NCI-H1092 (cell line): ENCODE data around the gene ERC1.

Experiments used
- DNase-seq: peaks from one replicate; lab custom pipeline; 2025; lab: John Stamatoyannopoulos, UW

Gene ERC1

GRCh38 chr12:1401891-1402290 lies 410.9 kb downstream of the ERC1 start:
- no peak for DNase-seq

- no peak for DNase-seq
Measured at GRCh38 chr12:1403417-1403816, 412.4 kb downstream of the ERC1 start.

- DNase-seq, result no peak
Measured at GRCh38 chr12:1405619-1406018, 414.6 kb downstream of the ERC1 start.

DNA sequence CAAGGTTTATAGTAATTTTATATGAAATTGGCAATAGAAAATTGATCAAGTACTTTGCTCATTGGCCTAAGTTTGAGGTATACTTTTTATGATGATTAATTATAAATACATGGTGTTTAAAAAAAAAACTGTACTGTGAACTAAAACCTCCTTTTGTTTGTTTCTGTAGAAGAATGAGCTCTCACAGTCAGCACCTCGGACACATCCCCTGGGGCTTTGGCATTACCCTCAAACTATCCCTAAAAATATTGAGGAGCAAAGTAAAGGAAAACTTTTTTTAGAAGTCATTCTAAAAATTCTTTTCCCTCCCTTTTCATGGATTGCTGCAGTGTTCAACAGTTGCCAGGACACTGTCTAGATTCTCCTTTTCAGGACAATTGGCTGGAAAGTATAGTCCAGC lies 419.8 kb downstream of the ERC1 start:
- DNase-seq, result no peak

DNA sequence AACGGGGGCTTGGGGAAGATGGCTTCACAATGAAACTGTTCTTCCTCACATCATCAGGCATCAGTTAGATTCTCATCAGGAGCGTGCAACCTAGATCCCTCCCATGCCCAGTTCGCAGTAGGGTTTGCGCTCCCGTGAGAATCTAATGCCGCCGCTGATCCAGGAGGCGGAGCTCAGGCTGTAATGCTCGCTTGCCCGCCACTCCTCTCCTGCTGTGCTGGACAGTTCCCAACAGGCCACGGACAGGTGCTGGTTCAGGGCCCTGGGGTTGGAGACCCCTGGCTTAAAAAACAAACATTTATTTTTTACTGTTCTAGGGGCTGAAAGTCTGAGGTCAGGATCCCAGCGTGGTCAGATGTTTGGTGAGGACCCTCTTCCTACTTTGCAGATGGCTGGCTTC lies 422.9 kb downstream of the ERC1 start:
- no peak for DNase-seq

DNA sequence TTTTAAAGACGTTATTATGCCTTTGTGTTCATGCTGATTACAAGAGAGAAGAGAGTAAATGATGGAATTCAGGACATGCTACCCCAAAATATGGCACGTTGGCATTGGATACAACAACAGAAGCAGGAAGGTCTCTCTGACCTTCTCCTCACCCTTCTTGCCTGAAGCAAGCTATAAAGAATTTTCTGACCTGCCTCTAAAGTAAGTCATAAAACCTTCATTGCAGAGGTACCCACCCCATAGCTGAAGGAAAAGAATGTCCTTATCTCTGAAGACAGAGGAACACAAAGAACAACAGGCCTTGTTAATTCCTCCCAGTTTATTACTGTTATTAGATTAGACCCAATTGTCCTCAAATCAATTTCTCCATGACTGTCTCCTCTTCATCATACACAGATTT lies 427.1 kb downstream of the ERC1 start:
- DNase-seq, result no peak

- DNase-seq, result no peak
Measured at GRCh38 chr12:1419849-1420371, 428.9 kb downstream of the ERC1 start.

GRCh38 chr12:1421091-1421846 lies 430.2 kb downstream of the ERC1 start:
- DNase-seq, result no peak

- DNase-seq, result no peak
Measured at GRCh38 chr12:1422604-1423315, 431.7 kb downstream of the ERC1 start.

- DNase-seq, result no peak
Measured at GRCh38 chr12:1424674-1425395, 433.8 kb downstream of the ERC1 start.

DNA sequence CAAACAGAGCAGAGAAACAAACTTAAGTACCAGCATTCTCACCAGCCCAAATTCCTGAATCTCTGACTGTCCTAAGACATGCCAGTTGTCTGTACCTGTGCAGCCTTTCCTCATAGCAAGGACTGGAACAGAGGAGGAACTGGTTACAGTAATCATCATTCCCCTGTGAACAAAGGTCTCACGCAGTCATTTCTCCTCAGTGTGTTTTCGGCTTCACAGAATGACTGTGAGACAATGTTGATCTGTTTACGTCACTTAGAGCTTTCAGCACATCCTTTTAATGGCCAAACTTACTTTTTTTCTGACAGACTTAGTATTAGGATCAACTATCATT lies 434.3 kb downstream of the ERC1 start:
- no peak for DNase-seq

DNA sequence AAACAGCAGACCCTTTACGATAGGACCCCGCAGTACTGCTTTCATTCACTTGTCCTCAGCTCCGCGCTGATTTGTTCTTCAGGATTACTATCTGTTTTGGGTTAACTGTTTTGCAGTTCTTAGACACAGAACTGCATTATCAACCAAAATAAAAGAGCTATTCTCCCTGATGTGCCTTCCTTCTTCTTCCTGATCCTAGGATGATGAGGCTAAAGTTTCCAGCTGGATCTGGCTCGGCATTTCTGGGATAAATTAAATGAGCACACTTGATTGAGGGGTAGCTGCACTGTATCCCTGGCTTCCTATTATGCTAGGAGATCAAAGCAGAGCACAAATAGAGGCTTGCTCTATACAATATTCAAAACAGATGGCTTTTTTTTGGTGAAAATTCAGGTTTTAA lies 437.6 kb downstream of the ERC1 start:
- no peak for DNase-seq

DNA sequence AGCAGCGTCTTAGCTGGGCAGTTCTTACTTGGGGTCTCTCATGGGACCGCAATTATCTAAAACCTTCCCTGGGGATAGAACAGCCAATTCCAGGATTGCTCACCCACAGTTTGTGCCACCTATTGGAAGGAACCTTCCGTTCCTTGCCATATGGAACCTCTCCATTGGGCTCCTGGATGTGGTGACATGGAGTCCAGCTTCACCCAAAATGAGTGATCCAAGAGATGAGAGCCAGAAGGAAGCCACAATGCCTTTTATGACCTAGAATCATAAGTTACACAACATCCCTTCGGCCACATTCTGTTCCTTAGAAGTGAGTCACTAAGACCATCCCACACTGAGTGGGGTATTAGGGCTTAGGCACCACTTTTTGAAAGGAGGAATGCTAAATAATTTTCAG lies 439.0 kb downstream of the ERC1 start:
- DNase-seq, result no peak

GRCh38 chr12:1434296-1434955 lies 443.4 kb downstream of the ERC1 start:
- no peak for DNase-seq

DNA sequence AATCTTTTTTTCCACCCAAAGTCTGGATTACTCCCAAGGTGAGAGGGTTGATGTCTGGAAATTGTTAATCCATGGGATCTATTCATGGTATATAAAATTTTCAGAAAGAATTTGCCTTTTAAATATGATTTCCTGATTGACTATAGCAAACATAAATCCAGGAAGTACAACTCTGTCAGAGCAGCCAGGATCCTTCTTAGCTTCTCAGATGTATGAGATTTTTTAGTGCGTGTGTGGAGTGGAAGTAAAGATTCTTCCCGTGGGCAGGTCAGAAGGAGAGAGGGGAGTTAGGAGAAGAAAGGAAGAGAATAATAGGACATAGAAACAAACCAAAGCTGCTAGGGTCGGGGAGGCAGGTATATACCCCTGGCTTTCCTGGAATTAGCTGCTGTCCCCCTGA lies 444.0 kb downstream of the ERC1 start:
- DNase-seq, result no peak

DNA sequence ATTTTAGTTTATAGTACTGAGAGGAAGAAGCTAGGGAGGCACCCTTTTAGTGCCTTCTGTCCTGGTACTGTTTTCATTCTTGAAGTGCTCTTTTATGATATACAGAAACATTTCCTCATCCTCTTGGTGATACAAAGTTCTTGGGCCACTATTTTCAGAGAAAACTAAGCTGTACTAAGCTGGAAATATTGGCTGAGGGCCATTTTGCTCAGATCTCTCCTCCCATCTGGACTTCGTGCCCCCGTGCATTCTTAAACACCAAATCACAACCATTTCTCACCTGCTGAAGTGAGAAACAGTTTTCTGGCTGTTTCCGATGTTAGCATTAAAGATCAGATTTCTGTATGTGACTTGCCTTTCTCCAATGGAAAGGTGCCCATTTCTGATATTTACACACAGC lies 444.4 kb downstream of the ERC1 start:
- no peak for DNase-seq

DNA sequence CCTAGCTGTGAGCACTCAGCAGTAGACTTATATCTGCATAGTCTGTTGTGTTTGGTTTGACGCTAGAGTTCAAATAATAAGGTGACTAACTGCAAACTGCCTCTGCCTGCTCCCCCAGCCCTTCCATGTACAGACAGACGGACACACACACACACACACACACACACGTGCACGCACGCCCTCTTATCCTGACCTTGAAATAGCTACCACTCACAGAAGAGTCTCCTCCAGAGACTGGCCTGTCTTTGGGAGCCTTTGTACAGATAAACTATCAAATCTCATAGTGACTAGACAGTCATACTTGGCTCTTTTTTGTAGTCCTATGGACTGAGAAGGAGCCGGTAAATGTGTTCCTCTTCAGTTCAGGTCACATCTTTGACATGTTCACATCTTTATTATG lies 445.0 kb downstream of the ERC1 start:
- DNase-seq, result no peak

DNA sequence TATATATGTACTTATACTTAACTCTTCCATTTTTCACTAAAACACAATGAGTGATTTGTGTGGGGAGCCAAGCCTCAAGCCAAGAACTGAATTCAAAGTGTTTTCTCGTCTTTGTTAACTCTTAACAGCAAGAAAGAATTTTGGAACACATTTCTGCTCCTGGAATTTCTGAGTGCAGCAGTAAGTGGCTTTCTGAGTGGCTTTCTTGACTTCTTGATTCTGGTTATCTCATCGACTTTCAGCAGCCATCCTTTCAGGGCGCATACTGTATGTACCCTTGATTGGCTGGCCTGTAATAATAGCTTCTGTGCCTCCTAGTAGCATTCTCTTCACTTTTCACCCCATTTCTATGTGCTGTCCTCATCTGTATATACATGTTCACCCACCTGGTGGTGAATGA lies 446.0 kb downstream of the ERC1 start:
- no peak for DNase-seq

DNA sequence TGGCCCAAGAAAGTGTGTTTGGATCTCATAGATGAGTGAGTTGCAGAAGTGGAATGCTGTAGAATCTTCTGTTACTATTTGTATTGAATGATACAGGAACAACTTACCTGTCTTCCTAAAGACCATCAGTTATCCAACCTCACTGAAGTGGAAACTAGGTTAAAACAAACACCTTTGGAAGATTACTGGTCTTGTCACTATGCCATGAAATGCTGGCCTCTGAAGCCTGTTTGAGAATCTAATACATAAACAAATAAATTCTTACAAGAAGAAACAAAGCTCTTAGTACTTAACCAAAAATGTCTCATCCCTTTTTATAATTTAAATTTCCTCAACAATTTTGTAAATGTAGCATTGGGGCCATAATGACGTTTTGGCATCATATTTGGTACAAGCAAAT lies 448.2 kb downstream of the ERC1 start:
- DNase-seq, result no peak

DNA sequence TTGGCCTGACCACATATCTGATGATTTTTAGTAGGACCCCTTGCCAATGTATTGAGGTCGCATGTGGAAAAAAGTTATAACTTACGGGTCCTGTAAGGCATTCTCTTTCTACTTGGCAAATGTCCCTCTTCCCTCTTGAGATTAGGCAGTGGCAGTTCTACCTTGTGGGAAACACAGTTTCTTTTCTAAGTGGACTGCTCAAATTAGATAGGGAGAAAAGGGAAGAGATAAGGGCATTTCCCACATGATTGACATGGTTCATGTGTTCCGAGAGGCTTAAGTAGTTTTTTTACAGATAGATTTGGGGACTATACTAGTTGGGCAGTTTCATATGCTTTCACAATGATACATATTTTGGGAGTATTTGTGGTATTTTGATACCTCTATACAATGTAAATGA lies 448.7 kb downstream of the ERC1 start:
- no peak for DNase-seq

DNA sequence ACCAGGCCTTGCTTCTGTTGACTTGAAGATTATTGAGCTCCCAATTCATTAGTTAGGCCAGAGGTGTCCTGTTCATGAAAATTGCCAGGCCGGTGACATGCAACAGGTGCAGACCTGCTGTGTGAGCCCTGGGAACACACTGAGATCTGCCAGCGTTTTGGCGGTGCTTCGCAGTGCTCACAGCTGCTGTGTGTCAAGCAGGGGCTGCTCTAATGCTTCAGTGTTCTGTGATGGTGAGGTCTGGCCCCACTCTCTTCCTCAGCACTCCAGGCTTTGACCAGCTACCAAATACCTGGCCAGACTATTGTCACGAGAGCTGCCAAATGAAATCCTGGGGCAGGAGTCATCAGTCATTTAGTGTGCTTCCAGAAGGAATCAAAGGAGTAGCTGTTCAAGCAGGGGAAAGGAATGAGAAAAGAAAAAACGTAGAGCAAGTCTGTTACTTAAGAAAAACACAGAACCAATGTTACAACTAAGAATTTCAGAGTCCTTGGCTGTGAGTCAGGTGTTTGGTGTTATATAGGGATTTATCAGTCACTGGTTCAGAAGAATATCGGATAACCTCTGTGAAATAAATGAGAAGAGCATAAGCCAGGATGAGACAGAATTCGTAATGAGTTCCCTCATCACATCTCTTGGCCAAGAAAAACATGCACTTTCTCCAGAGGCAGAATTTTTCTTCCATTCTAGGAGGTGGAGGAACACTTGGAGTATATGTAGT lies 452.6 kb downstream of the ERC1 start:
- DNase-seq, result no peak

DNA sequence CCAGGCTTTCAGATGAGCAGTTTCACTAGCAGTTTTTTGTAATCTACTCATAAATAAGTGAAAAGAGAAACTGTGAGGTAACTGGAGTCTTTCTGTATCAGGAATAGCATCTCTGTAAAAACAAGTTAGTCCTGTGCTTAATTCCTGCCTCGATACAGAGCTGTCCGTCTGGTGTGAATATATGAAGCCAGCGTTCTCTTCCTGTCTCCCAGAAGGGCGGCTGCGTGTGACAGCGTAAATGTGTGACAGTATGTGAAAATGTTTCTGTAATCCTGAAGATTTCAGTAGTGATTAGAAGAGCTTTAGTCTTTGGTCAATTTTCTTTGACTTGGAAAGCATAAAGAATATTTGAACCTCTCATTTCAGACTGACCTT lies 453.1 kb downstream of the ERC1 start:
- no peak for DNase-seq
